GM19239 (cell line): ENCODE data around the gene MBD3.

Experiments used
- DNase-seq: peaks from one replicate; pipeline ENCODE4 v3.0.0; 2011; ENCODE audit warnings: low spot score; ENCODE audit not compliant: insufficient read length
- FAIRE-seq: peaks from 2 replicates; lab custom pipeline; 2011; peaks lifted over from hg19 to GRCh38; lab: Jason Lieb, UNC

Gene MBD3

GRCh38 chr19:1575323-1576241, 17.1 kb downstream of the MBD3 start:
- DNase-seq: no peak
- no peak for FAIRE-seq

- no peak for FAIRE-seq
These were observed 18.1 kb downstream of the MBD3 start for GRCh38 chr19:1574354-1575136.

DNA sequence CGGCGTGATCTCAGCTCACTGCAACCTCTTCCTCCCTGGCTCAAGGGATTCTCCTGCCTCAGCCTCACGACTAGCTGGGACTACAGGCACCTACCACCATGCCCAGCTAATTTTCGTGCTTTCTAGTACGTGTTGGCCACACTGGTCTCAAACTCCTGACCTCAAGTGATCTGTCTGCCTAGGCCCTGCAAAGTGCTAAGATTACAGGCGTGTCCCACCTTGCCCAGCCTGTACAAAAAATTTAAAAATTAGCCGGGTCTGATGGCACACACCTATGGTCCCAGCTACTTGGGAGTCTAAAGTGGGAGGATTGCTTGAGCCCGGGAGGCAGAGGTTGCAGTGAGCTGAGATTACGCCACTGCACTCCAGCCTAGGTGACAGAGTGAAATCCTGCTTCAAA, 19.9 kb downstream of the MBD3 start:
- FAIRE-seq: no peak
- DNase-seq: no peak

More at GRCh38 chr19:1574354-1575136, 18.1 kb downstream of the MBD3 start:
- no peak for DNase-seq

- FAIRE-seq (no peak), DNase-seq (no peak)
These were observed 21.3 kb downstream of the MBD3 start for GRCh38 chr19:1571358-1571757.

DNA sequence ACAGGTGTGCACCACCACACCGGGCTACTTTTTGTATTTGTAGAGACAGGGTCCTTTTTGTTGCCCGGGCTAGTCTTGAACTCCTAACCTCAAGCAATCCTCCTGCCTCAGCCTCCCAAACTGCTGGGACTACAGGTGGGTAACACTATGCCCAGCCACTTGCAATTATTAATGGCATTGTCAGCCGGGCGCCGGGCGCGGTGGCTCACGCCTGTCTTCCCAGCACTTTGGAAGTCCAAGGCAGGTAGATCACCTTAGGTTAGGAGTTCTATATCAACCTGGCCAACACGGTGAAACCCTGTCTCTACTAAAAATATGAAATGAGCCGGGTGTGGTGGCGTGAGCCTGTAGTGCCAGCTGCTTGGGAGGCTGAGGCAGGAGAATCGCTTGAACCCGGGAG, 21.8 kb downstream of the MBD3 start:
- DNase-seq (no peak), FAIRE-seq (no peak)

GRCh38 chr19:1569997-1570396, 22.7 kb downstream of the MBD3 start:
- FAIRE-seq: no peak
- no peak for DNase-seq

- FAIRE-seq: no peak
- DNase-seq: peak; percentile 100
These were observed 24.2 kb downstream of the MBD3 start, which contains the start of gene MEX3D for GRCh38 chr19:1568320-1569019. TSS of gene MEX3D (minus strand) at chr19:1568325. CDS start at chr19:1568058, 267 bp downstream.

DNA sequence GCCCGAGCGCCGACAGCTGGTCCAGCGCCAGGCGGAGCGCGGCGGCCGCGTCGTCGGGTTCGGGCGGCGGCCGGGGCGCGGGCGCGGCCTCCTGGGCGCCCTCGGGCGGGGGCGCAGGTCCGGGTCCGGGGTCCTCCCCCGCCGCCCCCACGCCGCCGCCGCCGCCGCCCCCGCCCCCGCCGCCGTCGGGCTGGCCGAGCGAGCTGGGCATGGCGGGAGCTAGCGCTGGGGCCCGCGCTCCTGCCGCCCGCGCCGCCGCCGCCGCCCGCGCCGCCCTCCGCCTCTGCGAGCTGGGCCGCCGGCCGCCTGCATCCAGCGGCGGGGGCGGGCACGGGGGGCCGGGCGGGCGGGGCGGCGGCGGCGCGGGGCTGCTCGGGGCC, 24.8 kb downstream of the MBD3 start:
- FAIRE-seq: no peak
- no peak for DNase-seq

DNA sequence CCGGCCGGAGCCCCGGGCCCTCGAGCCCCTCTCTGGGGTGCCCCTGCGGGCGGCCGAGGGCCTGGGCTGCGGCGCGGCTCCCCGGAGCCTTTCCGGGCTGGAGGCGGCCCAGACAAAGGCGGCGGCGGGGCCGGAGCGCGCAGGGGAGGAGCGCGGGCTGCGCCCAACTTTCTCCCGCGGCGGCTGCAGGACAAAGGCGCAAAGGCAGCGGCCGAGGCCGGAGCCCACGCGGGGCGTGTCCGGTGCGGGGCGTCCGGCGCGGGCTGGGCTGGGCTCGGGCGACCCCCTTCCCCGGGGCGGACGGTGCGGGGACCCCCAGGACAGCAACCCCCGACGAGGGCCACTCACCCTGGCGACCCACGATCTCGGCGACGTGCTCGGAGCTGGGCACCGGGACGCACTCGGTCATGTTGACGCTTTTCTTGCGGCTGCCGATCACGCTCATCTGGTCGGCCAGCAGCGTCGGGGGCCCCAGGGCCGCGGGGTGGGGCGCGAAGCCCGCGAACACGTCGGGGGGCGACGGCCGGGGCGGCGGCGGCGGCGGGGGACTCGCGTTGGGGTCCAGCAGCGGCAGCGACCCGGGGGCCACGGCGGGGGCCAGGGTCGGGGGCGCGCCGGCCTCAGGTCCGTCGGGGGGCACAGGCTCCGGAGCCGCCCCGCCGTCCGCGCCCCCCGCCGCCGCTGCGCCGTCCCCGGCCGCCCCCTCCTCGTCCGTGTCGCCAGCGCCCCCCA, 25.4 kb downstream of the MBD3 start:
- DNase-seq (no peak), FAIRE-seq (no peak)

DNA sequence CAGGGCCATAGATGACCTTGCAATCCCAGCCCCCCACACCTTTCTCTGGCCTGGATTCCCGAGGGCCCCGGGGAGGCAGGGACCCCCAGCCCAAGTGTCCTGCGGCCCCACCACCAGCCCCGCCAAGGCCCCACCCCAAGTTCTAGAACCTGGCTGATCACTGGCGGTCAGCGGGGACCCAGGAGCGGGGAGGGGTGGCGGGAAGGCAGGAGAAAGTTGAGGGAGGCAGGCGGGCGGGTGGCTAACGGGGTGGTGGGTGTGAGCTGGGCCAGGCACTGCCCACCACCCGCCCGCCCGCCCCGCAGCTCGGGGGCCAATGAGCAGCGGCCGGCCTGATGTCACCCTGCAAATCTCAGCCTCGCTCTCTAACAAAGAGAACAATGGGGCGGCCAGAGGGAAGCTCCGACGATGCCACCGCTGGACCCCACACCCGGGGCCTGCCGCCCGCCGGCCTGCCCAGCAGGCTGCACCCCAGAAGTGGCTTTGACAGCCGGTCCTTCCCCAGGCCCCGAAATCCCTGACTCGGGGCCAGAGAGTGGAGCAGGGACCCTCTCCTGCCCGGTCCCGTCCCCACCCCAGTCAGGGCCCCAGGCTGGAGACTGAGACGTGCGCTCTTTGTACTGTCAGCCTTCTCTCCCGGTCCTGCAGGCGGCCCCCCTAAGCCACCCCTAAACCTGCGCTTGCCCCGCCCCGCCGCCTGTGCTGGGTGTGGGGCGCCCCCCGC, 26.1 kb downstream of the MBD3 start:
- DNase-seq: no peak

GRCh38 chr19:1563251-1563650, 29.4 kb downstream of the MBD3 start:
- FAIRE-seq (no peak), DNase-seq (no peak)

More for the DNA sequence above, 26.1 kb downstream of the MBD3 start:
- no peak for FAIRE-seq

GRCh38 chr19:1561236-1561842, 31.3 kb downstream of the MBD3 start:
- FAIRE-seq: no peak

GRCh38 chr19:1560286-1560882, 32.3 kb downstream of the MBD3 start:
- no peak for FAIRE-seq
- DNase-seq: no peak

More at GRCh38 chr19:1561236-1561842, 31.3 kb downstream of the MBD3 start:
- DNase-seq: no peak

DNA sequence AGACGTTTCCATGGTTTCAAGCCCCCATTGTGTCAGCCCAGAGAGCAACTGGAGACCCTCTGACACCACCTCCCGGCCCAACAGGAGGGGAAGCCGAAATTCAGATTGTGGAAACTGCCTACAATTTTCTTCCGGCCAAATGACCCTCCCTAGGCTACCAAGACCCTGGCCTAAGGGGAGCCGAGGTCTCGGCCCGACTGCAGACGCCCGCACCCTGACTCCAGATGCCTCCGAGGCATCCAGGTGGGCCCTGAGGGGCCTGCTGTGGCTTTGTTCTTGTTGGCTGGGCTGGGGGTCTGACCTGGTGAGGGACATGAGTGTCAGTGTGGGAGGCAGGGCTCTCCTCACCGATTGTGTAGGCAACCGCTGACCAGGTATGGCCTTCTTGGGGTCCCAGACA, 34.1 kb downstream of the MBD3 start:
- no peak for DNase-seq
- FAIRE-seq: no peak

DNA sequence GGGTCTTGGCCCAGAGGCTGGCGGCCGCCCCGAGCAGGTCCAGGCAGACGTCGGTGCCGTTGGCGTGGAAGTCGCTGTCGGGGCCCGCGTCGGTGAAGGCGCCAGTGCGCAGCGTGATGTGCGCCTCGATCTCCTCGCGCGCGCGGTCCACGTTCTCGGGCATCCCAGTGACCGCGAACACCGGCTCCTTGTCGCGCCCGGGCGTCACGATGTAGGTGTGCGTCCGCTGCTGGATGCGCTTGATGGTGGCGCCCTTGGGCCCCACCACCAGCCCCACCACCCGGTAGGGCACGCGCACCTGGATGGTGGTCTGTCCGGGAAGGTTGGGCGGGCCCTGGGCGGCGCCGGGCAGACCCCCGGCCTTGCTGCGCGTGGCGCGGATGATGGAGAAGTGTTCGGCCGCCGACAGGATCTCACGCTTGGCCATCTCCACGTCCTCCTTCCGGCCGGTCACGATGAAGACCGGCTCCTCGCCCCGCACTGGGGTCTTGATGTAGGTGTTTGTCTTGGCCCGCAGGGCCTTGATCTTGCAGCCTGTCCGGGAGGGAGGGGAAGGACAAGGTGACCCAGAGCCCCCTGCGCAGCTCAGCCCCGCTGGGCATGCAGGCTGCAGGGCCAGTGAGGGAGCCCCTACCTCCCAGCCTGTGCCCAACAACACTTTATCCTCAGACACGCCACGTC, 36.1 kb downstream of the MBD3 start:
- no peak for FAIRE-seq

DNA sequence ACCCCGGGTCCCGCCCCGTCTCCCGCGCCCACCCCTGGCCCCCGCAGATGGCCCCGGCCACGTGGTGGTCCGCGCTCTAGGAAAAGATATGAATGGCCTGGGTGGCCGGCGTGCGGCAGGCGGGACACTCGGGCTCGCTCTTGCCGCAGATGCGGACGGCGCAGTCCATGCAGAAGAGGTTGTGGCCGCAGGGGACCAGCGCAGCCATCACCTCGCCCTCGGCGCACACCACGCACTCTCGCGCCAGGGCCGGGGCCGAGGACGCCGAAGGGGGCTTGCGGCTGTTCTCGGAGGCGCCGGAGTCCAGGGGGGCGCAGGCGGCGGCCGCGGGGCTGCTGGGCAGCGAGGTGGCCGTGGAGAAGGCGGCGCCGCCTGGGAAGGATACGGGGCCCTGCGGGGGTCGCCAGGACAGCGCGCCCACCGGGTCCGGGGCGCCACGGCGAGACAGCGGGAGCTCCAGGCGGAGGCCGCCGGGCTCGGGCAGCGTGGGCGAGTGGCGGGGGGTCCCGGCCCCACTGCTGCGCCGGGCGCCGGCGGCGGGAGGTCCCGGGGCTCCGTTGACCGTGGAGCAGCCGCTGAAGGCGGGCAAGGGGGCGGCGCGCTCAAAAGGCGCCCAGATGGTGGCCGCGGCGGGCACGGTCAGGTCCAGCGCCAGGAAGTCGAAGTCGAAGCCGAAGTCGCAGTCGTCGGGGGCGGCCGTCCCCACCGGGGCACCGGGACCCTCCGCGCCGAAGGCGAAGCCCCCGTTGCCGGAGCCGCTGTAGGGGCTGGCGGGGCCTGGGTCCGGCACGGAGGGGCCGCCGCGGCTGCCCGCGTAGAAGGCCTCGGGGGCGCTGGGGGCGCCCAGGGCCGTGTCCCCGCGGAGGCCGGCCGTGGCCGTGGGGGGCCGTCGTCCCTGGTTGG, 36.9 kb downstream of the MBD3 start:
- DNase-seq (no peak), FAIRE-seq (no peak)

More for the DNA sequence above, 36.1 kb downstream of the MBD3 start:
- DNase-seq: no peak

GRCh38 chr19:1554968-1555367, 37.7 kb downstream of the MBD3 start:
- no peak for FAIRE-seq
- DNase-seq: no peak
